HG02973 (cell line): ENCODE data around the gene FCGR2B.
"Not testable (repeated sequence)": the region's sequence is repeated elsewhere in the genome, so short reads cannot be mapped to it uniquely, and the experiment has no call there.

ENCODE experiments used
- ATAC-seq: cut with Tn5 transposase; IDR thresholded peaks from one replicate; pipeline ENCODE4 v1.9.1; 2021; ENCODE audit warnings: moderate library complexity; ENCODE audit not compliant: unreplicated experiment

Gene FCGR2B

DNA sequence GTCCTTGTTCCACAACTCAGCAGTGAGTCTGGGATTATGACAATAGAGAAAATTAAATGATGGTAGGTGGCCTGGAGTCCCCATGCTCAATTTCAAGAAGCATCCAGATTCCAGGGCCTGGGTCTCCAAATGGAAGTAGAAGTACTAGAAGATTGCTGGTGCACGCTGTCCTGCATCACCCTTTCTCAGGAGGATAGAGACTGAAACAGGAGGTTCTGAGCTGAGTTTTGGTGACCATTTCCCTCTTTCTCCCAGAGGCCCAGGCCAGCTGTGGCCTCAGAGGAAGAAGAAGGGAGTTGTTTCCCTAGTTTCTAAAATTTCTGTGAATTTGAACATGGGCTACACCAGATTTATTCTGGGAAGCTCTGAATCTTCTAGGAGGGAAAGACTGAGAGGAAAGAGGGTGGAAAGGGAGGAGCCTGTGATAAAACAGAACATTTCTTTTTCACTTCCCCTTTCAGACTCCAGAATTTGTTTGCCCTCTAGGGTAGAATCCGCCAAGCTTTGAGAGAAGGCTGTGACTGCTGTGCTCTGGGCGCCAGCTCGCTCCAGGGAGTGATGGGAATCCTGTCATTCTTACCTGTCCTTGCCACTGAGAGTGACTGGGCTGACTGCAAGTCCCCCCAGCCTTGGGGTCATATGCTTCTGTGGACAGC lies at the start of gene FCGR2B:
TSS of gene FCGR2B (plus strand) at position 460 of the 656 bp plus-strand sequence. CDS start at position 559, 99 bp downstream.
- peak; percentile 61 for ATAC-seq

DNA sequence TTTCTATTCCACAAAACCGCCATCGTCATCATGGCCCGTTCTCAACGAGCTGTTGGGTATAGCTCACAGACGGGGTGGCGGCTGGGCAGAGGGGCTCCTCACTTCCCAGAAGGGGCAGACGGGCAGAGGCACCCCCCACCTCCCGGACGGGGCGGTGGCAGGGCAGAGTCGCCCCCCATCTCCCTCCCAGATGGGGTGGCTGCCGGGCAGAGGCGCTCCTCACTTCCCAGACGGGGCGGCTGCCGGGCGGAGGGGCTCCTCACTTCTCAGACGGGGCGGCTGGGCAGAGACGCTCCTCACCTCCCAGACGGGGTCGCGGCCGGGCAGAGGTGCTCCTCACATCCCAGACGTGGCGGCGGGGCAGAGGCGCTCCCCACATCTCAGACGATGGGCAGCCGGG lies 46.5 kb upstream of the FCGR2B start:
- ATAC-seq, result not testable (repeated sequence)

DNA sequence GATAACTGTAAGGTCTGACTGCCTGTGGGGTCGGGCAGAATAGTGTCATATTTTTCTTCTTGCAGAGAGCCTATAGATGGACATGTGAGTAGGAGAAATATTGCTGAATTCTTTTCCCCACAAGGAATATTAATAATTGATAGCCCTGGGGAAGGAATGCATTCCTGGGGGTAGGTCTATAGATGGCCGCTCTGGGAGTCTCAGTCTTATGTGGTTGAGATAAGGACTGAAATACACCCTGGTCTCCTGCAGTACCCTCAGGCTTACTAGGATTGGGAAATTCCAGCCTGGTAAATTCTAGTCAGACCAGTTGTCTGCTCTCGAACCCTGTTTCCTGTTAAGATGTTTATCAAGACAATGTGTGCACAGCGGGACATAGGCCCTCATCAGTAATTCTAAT lies 44.4 kb upstream of the FCGR2B start:
- ATAC-seq, result not testable (repeated sequence)

DNA sequence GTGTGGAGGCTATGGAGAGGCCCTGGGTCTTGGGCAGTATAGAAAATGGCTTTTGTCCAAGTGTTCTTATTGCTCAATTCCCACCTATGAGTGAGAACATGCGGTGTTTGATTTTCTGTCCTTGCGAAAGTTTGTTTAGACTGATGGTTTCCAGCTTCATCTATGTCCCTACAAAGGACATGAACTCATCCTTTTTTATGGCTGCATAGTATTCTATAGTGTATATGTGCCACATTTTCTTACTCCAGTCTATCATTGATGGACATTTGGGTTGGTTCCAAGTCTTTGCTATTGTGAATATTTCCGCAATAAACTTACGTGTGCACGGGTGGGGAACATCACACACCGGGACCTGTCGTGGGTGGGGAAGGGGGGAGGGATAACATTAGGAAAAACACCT lies 42.5 kb upstream of the FCGR2B start:
- not testable (repeated sequence) for ATAC-seq

DNA sequence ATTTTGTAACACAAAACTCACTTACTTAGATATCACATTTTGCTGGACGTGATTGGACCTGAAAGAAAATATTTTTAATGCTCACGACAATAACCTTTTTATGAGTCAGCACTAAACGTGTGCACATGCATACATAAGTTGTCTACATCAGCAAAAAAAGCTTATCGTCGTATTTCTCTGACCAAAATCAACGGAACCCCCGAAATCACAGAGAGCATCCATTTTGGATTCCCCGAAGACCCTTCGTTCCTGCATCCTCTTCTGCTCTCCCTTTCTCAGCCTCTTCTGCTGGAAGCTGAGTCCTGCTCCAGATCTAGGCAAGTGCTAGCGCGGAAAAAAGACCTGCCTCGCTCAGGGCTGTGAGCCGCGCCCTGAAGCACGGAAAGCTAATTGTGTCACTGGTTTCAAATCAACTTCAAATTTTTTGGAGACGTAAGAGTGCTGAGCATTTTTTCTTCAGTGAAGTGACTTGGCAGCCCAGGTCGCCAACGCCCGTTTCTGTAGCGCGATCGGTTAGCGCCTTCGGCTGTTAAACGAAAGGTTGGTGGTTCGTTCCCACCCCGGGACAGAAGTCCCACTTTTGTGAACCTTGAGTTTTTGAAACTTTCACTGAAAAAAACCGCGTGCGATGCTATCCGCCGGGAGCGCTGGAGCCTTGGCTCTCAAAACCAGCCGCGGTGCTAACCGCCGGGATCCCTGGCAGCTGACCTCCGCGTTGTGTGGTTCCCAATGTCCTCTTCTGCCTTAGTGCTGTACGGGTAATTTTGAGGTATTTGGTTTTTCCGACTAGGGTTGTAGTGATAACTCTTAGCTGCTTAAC lies 41.6 kb upstream of the FCGR2B start:
- ATAC-seq, result peak; percentile 44

DNA sequence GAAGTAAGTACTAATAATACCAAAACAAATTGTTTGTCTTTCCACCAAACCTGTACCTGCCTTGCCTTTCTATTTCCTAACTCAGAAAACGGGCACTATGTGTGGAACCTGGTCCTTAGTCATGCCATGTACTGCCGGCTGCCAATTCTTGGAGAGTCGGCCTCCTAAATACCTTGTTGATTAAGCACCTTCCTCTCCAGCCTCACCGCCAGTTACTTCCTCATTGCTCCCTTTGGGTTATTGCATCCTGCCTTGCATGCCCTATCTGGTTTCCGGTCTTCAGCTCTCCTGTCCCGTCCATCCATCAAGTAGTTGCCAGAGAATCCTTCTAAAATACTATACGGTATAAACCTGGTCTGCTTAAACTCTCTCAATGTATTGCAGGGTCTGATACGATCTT lies 40.9 kb upstream of the FCGR2B start:
- peak; percentile 27 for ATAC-seq

DNA sequence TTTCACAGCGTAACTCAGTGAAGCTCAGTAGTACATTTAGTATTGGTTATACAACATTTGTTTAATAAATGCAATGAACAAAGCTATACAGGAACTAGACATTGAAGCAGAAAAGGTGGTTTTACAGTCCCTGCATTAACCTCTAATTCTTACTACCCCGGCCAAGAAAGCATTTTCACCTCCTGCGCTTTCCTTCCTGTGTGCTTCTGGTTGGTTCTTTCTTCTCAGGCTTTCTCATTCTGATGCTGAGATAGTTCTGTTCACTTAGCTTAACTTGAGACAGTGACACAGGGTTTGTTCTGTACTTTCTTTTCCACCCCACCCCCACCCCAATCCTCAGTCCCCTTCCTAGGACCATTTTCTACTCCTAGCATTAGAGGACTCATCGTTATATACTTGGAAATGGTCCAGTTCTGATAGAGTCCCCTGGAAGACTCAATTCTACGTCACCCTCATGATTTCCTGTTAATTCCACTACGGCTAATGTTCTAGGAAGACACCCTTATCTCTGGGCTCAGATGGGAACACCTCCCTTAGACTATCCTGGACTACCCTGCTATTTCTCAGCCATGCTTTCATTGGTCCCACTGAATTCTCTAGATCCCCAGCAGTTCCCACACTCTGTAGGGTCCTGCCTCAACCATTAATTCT lies 39.4 kb upstream of the FCGR2B start:
- ATAC-seq, result not testable (repeated sequence)

DNA sequence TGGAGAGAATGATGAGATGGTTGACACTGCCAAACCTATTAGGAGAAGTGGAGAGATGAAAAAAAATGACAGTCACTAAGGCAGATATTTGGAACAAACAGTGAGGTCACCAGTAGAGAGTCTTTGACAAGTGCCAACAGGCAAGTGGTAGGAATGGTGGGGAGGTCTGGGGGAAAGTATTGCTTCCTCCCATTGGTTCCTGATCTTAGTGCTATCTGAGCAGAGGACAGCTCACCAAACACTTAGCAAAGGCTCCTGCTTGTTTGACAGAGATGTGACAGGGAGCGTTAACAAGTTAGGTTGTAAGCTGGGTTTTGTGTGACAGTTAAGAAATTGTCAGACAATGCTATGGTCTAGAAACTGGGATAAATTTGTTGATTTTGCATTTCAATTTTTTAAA lies 38.3 kb upstream of the FCGR2B start:
- not testable (repeated sequence) for ATAC-seq

DNA sequence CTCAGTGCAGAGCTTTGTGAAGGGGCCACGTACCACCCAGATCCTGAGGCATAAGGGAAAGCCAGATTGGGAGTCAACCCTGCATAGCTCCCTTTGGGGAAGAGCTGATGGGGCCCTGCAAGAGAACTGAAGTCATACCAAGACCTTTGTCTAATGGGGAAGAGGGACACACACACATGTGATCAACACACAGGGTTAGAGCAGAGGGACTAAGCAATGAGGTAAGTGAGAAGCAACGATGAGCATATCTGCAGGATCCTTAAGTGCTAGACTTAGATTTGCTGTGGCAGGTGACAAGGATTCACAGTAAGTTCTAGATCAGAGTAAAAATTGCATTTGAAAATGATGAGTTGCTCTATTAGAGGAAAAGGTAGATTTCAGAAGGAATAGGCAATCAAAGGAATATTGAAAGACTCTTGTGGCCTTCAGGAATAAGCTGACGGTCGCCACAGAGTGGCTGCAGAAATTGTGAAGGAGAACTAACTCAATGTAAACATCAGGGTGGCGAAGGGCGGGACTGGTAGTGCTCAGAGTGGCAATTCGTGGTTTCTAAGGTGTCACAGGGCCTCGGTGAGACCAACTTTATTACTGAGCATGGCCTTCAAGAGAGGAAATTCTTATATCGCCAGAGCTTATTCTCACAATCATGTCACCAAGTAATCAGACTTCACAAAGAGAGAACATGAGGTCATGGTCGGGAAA lies 36.3 kb upstream of the FCGR2B start:
- ATAC-seq, result not testable (repeated sequence)

DNA sequence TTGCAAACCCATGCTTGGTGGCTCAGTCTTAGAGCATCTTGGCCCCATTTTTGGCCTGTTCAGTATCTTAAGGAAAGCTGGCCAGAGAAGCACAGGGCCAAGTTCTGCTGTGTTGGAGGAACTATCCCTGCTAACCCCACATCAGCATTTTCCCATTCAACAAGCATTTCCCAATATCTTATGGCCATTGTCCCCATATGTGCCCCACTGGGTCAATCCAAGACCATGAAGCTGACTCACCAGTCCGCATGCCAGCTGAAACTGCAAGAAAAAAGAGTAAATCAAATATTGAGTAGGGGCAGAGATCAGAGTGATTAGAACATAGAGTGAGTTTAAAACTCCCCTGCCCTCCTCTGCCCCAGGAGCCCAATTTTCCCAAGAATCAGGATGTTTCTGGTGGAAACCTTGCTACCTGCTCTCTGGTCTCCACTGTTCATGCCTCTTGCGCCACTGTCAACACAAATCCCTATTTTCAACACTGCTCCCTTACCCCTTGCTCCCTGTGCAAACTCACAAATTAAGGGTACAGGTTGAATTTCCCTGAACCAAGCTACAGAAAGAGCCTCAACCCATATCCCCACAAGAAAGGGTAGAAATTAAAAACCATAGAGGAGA lies 32.7 kb upstream of the FCGR2B start:
- not testable (repeated sequence) for ATAC-seq

DNA sequence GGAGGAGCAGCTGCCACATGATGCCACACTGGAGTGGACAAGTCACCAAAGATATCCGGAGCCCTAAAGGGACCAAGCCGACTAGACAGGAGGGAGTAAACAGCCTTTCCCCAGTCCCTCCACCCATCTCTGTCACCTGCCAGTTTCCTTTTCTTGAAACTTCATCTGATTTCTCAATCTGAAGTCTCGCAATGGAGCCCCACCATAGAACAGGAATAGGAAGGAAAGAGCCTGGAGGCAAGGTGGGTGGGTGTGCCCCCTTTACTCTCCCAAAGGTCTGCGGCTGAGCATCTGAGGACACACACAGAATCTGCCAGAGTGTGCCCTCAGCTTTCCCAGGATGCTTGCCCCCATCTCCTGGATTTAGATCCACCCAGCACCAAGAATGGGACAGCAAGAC lies 31.9 kb upstream of the FCGR2B start, which contains the start of gene FCGR3B:
TSS of gene FCGR3B (minus strand) at position 101 of the 400 bp plus-strand sequence. CDS start at position 19, 82 bp downstream.
- no peak for ATAC-seq

DNA sequence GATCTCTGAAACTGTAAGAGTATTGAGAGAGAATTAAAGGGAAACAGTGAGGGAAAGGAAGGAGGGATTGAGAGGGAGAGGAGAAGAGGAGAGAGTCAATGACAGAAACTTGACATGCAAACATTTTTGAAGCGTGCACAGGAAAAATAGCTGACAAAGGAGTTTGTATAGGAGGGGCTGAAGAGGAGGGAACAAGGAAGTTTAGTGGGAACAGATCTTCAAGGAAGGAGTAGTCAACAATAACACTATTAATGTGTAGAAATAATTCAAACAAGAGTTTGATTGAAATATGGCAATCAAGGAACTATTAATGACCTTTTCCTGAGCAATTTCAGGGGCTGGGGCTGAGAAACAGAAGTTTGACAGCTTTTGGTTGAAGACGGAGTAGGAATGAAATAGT lies 27.9 kb upstream of the FCGR2B start:
- ATAC-seq, result not testable (repeated sequence)

DNA sequence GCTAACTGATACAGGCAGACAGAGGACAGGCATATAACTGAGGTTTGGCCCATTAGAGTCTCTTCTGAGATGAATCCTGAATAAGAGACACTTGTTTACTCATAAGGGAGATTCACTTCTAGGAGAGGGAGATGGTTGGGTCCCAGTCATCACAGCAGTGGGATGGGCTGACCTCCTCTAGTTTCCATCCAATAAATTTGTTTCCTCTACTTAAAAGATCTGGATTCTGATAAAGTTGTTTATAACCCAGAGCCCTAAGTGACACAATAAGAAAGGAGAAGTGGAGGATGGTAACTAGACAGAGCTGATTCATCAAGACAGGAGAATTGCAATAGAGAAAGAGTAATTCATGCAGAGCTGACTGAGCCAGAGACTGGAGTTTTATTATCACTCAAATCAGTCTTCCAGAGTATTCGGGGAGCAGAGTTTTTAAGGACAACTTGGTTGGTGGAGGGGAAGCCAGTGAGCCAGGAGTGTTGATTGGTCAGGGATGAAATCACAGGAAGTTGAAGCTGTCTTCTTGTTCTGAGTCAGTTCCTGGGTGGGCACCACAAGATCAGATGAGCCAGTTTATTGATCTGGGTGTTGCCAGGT lies 26.7 kb upstream of the FCGR2B start:
- ATAC-seq, result not testable (repeated sequence)

DNA sequence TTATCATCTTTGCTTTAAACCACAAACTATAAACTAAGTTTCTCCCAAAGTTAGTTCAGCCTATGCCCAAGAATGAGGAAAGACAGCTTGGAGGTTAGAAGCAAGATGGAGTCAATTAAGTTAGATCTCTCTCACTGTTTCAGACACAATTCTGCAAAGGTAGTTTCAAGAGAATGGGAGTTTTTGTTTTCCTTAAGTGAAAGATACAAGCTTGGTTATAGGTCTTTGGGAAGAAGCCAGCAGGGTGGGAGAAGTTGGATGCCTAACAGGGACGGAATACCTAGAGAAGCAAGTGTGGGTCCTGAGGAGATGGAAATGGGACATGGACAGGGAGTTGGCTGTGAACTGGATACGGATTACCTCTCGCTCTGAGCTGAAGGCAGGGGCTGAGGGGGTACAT lies 26.0 kb upstream of the FCGR2B start:
- not testable (repeated sequence) for ATAC-seq

DNA sequence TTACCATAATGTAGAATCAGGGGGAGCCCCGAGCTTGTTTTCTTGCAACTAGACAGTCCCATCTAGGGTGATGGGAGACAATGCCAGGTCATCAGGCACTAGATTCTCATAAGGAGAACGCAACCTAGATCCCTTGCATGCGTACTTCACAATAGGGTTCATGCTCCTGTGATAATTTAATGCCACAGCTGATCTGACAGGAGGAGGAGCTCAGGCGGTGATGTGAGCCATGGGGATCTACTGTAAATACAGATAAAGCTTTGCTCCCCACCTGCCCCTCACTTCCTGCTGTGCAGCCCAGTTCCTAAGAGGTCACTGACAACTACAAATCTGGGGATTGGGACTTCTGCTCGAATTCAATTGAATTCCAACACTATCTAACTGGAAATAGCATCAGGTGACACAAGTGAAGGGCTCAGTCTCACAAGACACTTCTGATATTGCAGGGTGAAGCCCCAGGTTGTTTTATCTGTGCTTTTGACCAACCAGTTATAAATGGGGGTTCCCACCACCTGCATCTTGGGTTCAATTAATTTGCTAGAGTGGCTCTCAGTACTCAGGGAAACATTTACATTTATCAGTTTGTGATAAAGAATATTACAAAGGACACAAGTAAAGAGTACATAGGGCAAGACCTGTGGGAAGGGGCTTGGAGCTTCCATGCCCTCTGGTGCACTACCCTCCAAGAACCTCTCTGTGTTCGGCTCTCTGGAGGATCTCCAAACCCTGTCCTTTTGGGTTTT lies 24.5 kb upstream of the FCGR2B start:
- ATAC-seq, result not testable (repeated sequence)

DNA sequence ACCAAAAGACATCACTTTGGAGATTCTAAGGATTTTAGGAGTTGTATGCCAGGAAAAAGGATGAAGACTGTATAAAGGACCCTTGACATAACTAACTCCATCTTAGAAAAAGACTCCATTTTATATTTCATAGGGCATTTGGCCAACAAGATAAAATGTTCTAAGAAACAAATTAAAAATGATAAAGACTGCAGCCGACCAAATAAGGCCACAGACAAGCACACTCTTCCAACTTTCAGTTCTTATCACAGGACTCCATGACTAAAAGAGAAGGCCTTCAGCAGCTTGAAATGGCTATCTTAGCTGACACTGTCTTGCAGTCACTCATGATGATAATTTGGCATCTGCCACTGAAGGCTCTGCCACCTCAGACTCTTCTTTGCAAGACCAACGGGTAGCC lies 23.7 kb upstream of the FCGR2B start:
- ATAC-seq, result not testable (repeated sequence)

DNA sequence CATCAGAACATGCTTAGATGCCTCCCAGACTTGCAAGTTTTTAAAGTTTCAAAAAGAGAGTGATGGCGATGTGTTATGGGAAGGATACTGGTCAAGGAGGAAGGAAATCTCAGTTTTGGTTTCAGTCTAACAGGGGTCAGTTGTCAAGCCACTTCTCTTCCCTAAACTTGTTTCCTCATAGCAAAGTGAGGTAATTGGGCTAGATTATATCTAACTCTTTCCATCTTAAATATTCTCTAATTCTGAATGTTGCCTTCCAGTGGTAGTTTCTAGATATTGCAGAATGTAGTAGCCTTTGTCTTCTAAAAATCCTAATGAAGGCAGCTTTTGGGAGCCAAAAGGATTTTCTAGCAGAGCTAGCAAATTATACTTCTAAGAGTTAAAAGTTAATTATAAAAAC lies 20.2 kb upstream of the FCGR2B start:
- not testable (repeated sequence) for ATAC-seq

DNA sequence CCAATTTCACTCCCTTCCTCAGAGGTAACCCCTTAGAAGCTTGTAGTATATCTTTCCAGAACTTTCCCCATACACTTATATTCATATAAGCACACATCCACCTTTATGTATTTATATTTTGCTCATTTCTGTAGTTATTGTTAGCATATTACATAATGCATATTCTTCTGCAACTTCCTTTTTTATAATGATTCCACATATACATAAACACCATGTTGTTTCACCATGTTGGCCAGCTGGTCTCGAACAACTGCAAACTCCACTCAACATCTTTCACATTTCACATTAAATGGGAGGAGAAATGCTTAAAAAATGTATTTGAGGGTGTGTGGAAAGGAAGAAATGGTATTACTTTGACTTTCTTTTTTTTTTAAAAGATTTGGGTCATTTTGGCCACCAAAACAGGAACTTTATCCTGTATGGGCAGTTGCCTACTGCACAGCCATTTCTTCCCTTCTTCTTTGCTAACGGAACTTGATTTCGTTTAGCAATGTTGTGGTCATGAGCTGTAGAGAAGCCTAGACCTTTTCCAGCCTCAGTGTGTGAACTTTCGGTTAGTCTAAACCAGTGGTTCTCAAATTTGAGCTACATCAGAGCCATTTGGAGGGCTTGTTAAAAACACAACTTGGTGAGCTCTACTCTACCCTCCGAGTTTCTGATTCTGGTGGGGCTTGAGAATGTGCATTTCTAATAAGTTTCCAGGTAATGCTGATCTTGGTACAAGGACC lies 19.3 kb upstream of the FCGR2B start:
- not testable (repeated sequence) for ATAC-seq

DNA sequence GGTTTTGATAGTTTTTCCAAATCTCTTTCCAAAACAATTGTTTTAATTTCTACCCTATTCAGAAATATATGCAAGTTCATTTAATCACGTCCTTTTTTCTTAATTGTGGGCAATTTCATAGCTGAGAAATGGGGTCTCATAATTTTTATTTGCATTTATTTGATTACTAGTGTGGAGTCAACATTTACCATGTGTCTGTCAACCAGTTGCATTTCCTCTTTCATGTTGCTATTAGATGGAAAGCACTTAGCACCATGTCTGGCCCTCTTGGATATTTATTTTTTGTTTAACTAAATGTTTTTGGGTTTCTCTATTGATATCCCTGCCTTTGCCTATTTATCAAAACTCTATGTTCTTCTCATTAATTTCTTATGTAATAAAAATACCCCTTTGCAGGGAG lies 18.1 kb upstream of the FCGR2B start:
- ATAC-seq, result not testable (repeated sequence)
